AG10803 (cell line): ENCODE data around the gene SMAD7.
A peak's percentile ranks its signal among the peaks of the same experiment; 100 is the strongest.

ENCODE experiments used
- DNase-seq: peaks from one replicate; pipeline ENCODE4 v3.0.0; 2010; ENCODE audit warnings: low read depth
- H3K4me3 ChIP-seq: 2 replicates; pipeline ENCODE4 v1.5.1; 2011; ENCODE audit warnings: mild to moderate bottlenecking, low read length, control low read depth
- TF ChIP-seq, protein P1 (sequence below): conservative IDR thresholded peaks from 2 replicates; pipeline ENCODE4 v1.5.1; 2011; ENCODE audit warnings: mild to moderate bottlenecking, low read length, control low read depth, inconsistent platforms

The SMAD7 gene

DNA sequence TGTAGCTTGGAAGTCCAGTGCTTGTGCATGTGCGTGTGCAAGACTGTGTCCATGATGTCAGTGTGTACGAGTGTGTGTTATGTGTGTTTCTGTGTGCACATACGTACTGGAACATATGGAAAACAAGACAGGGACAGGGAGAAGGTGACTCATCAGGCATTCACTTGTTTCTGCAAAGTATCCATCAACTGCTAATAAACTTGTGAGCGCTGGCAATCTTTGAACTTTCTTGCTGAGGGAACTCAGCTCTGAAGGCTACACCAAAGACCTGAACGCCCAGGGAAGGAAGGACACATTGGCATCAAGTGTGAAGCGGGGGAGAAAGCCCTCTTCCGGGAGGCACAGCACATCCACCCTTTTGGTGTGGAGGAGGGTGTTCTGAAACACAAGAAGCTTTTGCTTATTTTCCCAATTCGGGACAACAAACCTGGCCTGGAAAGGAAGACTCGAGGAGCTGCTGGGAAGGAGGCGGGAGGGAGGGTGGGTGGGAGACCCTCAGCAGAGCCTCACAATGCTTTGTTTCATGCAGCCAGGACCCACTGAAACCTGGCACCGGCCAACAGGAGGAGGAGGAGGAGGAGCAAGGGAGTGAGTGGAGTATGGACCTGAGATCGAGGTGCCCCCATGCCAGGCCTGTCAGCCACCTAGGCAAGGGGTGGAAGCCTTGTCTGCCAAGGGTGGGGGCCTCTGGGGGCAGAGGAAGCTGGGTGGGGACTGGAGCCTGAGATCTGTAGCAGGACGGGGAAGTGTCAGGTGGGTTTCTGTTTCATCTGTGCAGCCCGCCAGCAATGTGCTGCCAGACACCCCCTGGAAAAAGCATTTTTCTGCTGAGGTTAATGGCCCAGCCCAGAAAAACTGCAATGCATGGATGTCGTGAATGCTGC is 26.8 kb downstream of the SMAD7 start:
- DNase-seq = peak; percentile 78
- H3K4me3 ChIP-seq = no peak overlapping the region
- TF ChIP-seq, protein P1, sequence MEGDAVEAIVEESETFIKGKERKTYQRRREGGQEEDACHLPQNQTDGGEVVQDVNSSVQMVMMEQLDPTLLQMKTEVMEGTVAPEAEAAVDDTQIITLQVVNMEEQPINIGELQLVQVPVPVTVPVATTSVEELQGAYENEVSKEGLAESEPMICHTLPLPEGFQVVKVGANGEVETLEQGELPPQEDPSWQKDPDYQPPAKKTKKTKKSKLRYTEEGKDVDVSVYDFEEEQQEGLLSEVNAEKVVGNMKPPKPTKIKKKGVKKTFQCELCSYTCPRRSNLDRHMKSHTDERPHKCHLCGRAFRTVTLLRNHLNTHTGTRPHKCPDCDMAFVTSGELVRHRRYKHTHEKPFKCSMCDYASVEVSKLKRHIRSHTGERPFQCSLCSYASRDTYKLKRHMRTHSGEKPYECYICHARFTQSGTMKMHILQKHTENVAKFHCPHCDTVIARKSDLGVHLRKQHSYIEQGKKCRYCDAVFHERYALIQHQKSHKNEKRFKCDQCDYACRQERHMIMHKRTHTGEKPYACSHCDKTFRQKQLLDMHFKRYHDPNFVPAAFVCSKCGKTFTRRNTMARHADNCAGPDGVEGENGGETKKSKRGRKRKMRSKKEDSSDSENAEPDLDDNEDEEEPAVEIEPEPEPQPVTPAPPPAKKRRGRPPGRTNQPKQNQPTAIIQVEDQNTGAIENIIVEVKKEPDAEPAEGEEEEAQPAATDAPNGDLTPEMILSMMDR = no peak

DNA sequence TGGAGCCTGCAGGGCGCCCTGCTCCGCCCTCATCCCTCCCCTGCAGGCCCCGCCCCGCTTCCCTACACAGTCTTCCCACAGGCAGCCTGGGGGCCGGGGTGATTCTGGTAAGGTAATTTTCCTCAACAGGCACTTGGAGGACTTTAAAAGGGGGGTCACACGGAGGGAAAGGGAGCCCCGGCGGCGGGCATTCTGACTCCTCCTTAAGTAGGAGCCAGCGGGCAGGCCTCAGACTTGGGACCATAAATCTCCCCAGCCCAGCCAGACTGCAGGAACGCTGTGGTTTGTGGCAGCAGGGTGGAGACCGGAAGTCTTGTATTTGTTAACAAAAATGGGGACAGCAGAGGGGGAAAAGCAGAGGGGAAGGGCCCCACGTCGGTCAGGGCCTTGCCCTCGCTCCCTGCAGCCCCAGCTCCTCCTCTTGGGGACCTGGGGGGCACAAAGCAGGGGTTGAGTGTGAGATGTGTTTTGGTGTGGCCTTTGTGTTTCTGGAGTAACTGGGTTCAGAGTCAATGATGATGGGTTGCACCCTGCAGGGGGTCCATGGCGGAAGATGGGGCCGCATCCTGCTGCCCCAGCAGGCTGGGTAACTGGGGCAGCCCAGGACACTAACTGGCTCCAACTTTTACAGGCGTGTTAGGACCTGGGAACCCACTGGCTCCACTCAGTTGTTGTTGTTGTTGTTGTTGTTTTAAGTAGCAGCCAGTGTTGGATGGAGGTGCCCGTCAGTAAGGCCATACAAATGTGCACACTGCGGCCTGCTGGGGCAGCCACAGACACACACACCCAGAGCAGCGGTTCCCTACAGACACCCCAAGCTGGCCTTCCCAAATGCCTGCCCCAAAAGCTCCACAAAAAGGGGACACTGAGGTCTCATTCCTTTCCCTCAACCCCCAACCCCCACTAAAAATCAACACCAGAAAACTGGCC is 27.7 kb downstream of the SMAD7 start:
- peak; percentile 96 for DNase-seq
- TF ChIP-seq, protein P1 = no peak
- H3K4me3 ChIP-seq = peak overlapping the region; percentile 42

DNA sequence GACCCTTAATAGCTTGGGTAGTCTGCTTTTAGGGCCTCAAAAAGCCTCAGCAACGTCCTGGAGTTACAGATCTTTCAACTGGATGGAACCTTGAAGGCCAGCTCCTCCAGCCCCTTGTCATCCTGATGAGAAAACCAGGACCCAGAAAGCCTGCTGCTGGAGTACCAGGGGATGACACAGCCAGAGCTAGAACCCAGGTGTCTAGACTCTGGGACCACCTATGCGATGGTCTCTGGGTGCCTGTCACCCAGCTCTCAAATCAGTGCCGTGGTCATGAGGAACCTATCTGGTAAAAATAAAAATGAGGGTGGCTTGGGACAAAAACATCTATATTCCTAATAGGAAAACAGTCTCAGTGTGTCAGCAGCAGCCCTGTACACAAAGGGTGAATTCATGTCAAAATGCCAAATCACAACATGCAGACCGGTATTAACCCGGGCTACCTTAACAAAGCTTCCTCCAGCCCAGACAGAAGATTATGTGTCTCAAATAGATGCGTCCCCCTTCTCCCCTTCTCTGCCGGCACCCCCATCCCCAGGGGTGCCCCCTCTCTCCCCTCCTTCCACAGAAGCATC is 28.5 kb downstream of the SMAD7 start:
- peak overlapping the region; percentile 42 for H3K4me3 ChIP-seq
- no peak for DNase-seq
- TF ChIP-seq, protein P1 = no peak

DNA sequence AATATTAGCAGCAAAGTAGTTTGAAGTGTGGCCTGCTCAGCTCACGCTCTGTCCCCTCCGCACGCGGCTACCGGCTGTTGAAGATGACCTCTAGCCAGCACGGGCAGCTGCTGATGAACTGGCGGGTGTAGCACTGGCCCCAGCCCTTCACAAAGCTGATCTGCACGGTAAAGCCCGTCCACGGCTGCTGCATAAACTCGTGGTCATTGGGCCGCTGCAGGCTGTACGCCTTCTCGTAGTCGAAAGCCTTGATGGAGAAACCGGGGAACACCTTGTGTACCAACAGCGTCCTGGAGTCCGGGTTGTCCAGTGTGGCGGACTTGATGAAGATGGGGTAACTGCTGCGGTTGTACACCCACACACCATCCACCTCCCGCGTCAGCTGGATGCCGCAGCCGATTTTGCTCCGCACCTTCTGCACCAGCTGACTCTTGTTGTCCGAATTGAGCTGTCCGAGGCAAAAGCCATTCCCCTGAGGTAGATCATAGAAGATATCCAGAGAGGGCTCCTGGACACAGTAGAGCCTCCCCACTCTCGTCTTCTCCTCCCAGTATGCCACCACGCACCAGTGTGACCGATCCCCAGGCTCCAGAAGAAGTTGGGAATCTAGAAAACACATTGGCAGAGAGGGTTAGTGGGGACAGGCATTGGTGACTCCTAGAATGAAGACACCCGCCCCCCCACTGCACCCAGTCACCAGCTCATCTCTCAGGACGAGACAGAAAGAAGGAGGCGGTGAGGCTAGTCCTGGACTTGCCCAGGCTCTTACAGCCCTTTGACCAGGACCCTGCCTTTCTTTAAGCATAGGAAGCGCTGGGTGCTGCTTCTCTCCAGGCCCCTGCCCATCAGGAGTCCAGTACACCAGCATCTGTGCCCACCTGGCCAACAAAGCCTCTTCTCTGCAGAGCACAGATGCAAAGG is 29.2 kb downstream of the SMAD7 start:
- DNase-seq = no peak
- TF ChIP-seq, protein P1 = no peak
- no peak overlapping the region for H3K4me3 ChIP-seq

DNA sequence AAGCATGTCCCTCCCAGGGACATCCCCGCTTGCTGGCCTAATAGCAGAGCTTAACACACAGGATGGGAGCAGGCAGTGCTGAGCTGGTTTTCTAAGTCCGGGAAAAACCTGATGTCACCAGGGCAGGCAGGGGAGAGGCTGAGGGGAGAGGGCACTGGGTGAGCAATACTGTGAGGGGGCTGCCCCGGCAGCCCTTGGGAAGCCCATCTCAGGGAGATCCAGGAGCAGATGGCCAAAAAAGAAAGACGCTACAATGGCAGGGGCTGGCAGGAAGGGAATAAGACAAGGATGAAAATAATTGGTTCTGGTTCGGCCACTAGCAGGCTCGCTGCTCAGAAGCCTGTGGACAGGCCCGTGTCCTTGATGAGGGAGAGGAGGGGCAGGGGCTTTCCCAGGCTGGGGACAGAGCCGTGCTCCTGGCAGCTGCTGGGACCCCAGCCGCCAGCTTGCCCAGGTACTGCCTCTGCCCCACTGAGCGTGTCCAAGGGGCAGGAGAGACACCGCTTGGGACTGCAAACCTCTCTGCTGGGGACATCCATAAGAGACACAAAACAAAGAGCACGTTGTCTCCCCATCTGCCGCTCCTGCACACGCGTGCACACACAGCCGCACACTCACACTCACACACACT is 30.2 kb downstream of the SMAD7 start:
- TF ChIP-seq, protein P1 = no peak
- DNase-seq = no peak
- no peak overlapping the region for H3K4me3 ChIP-seq

DNA sequence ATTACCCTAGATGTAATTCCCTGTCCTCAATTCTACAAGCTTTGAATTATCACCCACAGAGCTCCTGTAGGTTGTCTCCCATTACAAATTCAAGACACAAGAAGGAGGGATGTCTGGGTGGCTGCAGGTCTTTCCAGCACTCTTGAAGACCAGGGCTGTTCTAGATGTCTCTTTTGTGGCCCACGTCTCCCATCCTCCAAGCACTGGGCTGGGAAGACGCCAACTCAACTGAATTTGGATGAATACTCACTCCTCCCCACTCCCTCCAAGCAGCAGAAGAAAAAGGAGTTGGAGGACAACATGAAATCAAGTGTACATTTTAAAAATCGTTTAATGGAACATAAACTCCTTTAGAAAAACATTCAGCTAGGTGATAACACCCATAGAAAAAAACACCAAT is 31.2 kb downstream of the SMAD7 start:
- no peak for DNase-seq
- TF ChIP-seq, protein P1 = no peak
- H3K4me3 ChIP-seq = no peak overlapping the region
